GM12872 (cell line): ENCODE results near the gene ATP6V1G3.

Experiments
- TF ChIP-seq, protein P1 (sequence below): IDR thresholded peaks from 3 replicates; pipeline ENCODE4 v1.5.1; 2011; ENCODE audit warnings: low read depth, mild to moderate bottlenecking, low read length, moderate library complexity; ENCODE audit not compliant: insufficient read depth

The ATP6V1G3 gene

GRCh38 chr1:198529414-198529813 is 11.1 kb downstream of the ATP6V1G3 start:
- TF ChIP-seq, protein P1, sequence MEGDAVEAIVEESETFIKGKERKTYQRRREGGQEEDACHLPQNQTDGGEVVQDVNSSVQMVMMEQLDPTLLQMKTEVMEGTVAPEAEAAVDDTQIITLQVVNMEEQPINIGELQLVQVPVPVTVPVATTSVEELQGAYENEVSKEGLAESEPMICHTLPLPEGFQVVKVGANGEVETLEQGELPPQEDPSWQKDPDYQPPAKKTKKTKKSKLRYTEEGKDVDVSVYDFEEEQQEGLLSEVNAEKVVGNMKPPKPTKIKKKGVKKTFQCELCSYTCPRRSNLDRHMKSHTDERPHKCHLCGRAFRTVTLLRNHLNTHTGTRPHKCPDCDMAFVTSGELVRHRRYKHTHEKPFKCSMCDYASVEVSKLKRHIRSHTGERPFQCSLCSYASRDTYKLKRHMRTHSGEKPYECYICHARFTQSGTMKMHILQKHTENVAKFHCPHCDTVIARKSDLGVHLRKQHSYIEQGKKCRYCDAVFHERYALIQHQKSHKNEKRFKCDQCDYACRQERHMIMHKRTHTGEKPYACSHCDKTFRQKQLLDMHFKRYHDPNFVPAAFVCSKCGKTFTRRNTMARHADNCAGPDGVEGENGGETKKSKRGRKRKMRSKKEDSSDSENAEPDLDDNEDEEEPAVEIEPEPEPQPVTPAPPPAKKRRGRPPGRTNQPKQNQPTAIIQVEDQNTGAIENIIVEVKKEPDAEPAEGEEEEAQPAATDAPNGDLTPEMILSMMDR = no peak

- TF ChIP-seq, protein P1 = no peak
Observed at GRCh38 chr1:198528364-198528763, 12.1 kb downstream of the ATP6V1G3 start.

- TF ChIP-seq, protein P1 = no peak
Observed at GRCh38 chr1:198524556-198524955, 15.9 kb downstream of the ATP6V1G3 start.

DNA sequence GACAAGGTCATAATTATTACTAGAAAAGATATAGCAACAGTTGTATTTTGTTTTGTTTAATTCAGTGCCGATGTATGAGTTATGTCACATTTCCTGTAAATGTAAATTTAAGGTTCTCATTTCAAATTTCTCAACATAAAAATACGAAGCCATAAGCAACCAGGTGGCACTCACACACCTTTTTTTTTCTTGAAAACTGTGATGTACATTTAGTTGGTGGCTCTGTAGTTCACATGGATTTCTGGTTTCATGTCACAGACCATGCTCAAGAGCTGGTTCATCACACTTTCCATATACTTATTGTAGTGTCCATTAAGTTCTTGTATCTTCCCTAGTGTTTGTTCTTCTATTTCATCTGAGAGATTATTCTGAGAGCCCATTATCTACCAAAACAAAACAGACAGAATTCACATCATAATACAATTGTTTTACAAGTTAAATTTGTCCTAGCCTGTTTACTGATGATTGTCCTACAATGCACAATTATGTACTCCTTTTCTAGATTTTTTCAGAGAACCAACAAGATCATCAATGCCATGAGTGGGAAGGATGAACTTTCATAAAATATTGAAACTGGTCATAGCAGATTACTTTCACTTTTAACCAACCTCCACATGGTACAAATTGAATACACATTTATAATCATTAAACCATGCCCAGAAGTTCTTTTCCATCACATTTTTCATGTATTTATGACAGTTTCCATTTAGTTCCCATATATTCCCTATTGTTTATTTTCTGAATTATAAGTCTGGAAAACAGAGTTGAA is 17.1 kb downstream of the ATP6V1G3 start:
- TF ChIP-seq, protein P1 = no peak

GRCh38 chr1:198520524-198521254 is 19.8 kb downstream of the ATP6V1G3 start:
- TF ChIP-seq, protein P1 = no peak

- TF ChIP-seq, protein P1 = no peak
Observed at GRCh38 chr1:198519639-198520501, 20.6 kb downstream of the ATP6V1G3 start.
